HepG2 (cell line): ENCODE results near the gene STRN3. TPM values are rescaled to one million over a fixed set of nuclear protein-coding genes. Genes with fewer than 3 reads are reported as not detected.

ENCODE experiments used
- ADNP ChIP-seq: sonication (generic); formaldehyde crosslinking; IDR thresholded peaks from 2 replicates; pipeline ENCODE4 v1.4.0; 2020; ENCODE audit warnings: missing genetic modification reagents
- E2F5 ChIP-seq: sonication (generic); formaldehyde crosslinking; conservative IDR thresholded peaks from 2 replicates; pipeline ENCODE4 v1.4.0; 2020; ENCODE audit warnings: missing genetic modification reagents
- MED1 ChIP-seq: sonication (generic); formaldehyde crosslinking; IDR thresholded peaks from 2 replicates; pipeline ENCODE4 v1.4.0; 2020; ENCODE audit warnings: missing genetic modification reagents
- MYC ChIP-seq: sonication (generic); formaldehyde crosslinking; IDR thresholded peaks from 2 replicates; pipeline ENCODE4 v1.9.0; 2021; ENCODE audit warnings: missing genetic modification reagents, borderline replicate concordance
- NCOA2 ChIP-seq: sonication (generic); formaldehyde crosslinking; IDR thresholded peaks from 2 replicates; pipeline ENCODE4 v1.8.0; 2022; ENCODE audit warnings: inconsistent platforms
- NR2F6 ChIP-seq, 2 experiments: IDR thresholded peaks; 2 replicates each; pipeline ENCODE4 v1.6.1; 2016; ENCODE audit warnings: antibody characterized with exemption in 1 of 2, mild to moderate bottlenecking in 1 of 2
- PAXIP1 ChIP-seq: sonication (generic); formaldehyde crosslinking; conservative IDR thresholded peaks from 2 replicates; pipeline ENCODE4 v1.4.0; 2020; ENCODE audit warnings: mild to moderate bottlenecking, missing genetic modification reagents, moderate library complexity
- PHF5A ChIP-seq: IDR thresholded peaks from one replicate; pipeline ENCODE4 v1.6.1; 2018; ENCODE audit warnings: low read depth, missing genetic modification reagents; ENCODE audit not compliant: unreplicated experiment
- SOX13 ChIP-seq, 3 experiments: fragments of 450-650 bp in 1 of 3; sonication (generic) in 1 of 3; formaldehyde crosslinking in 1 of 3; IDR thresholded peaks in 2 of 3; conservative IDR thresholded peaks in 1 of 3; 2 replicates each; pipeline versions ENCODE4 v1.5.0 to v1.6.1; 2016 to 2020; ENCODE audit warnings: antibody characterized with exemption in 1 of 3, mild to moderate bottlenecking in 1 of 3, missing compliant biosample characterization in 1 of 3, missing genetic modification reagents in 1 of 3, moderate library complexity in 1 of 3
- TAF15 ChIP-seq: fragments of 200-400 bp; formaldehyde crosslinking; IDR thresholded peaks from one replicate; pipeline ENCODE4 v1.6.1; 2018; ENCODE audit warnings: mild to moderate bottlenecking, low read depth, low read length; ENCODE audit not compliant: poor library complexity, severe bottlenecking
- YY1 ChIP-seq: IDR thresholded peaks from 2 replicates; pipeline ENCODE4 v1.6.1; 2011; ENCODE audit warnings: low read length, low read depth, moderate library complexity, mild to moderate bottlenecking; ENCODE audit not compliant: insufficient read depth, insufficient replicate concordance
- ZBTB38 ChIP-seq: sonication (generic); formaldehyde crosslinking; IDR thresholded peaks from 2 replicates; pipeline ENCODE4 v1.5.1; 2020; ENCODE audit warnings: mild to moderate bottlenecking, missing genetic modification reagents
- ZBTB43 ChIP-seq: sonication (generic); formaldehyde crosslinking; conservative IDR thresholded peaks from 2 replicates; pipeline ENCODE4 v1.4.0; 2020; ENCODE audit warnings: missing genetic modification reagents
- ZBTB7B ChIP-seq: sonication (generic); formaldehyde crosslinking; IDR thresholded peaks from 2 replicates; pipeline ENCODE4 v1.4.0; 2020; ENCODE audit warnings: missing genetic modification reagents
- ZNF331 ChIP-seq: sonication (generic); formaldehyde crosslinking; IDR thresholded peaks from 2 replicates; pipeline ENCODE4 v1.4.0; 2020; ENCODE audit warnings: missing genetic modification reagents
- ZNF484 ChIP-seq: sonication (generic); formaldehyde crosslinking; IDR thresholded peaks from 2 replicates; pipeline ENCODE4 v1.5.1; 2020; ENCODE audit warnings: mild to moderate bottlenecking, low read depth, missing genetic modification reagents, borderline replicate concordance
- ZNF496 ChIP-seq: sonication (generic); formaldehyde crosslinking; IDR thresholded peaks from 2 replicates; pipeline ENCODE4 v1.8.1; 2023; ENCODE audit warnings: mild to moderate bottlenecking, moderate library complexity, missing genetic modification reagents; ENCODE audit not compliant: insufficient replicate concordance
- ZNF777 ChIP-seq: sonication (generic); formaldehyde crosslinking; IDR thresholded peaks from 2 replicates; pipeline ENCODE4 v1.4.0; 2020; ENCODE audit warnings: missing genetic modification reagents
- ZNF790 ChIP-seq: sonication (generic); formaldehyde crosslinking; IDR thresholded peaks from 2 replicates; pipeline ENCODE4 v1.8.0; 2022; ENCODE audit warnings: missing genetic modification reagents, mild to moderate bottlenecking, borderline replicate concordance
- ZNF792 ChIP-seq: IDR thresholded peaks from 2 replicates; pipeline ENCODE4 v1.6.1; 2016
- polyA plus RNA-seq, 8 experiments: library from polyadenylated mRNA; depleted of rRNA in 3 of 8; stranded (reverse) in 7 of 8; unstranded in 1 of 8; fragments of >200 nt; fragmentation: Illumina TruSeq in 4 of 8; extraction: Trizol in 4 of 8; gene quantifications; 2 replicates each; pipeline versions ENCODE4 v1.2.1 to v1.2.3, GENCODE V29; 2011 to 2016; ENCODE audit warnings: low read depth in 4 of 8, missing spikeins in 1 of 8, mixed read lengths in 1 of 8; ENCODE audit not compliant: insufficient read depth in 1 of 8
- total RNA-seq, 5 experiments: library from RNA; depleted of rRNA; stranded (reverse); fragments of >200 nt; fragmentation: Illumina TruSeq; extraction: Trizol; gene quantifications; 2 replicates each; pipeline ENCODE4 v1.2.3, GENCODE V29; 2016; ENCODE audit warnings: low read depth in 1 of 5
- TF ChIP-seq, protein P1 (sequence below): IDR thresholded peaks from 2 replicates; pipeline ENCODE4 v1.6.1; 2018; ENCODE audit warnings: missing genetic modification reagents
- TF ChIP-seq, protein P2 (sequence below): sonication (generic); formaldehyde crosslinking; IDR thresholded peaks from 2 replicates; pipeline ENCODE4 v1.4.0; 2020; ENCODE audit warnings: mild to moderate bottlenecking, missing genetic modification reagents

The STRN3 gene
- total and polyA plus RNA-seq, 2 of the 13 experiments (the other 11 are each of a cell fraction or from before 2014, with no cell fraction given), result 49.4 to 123 TPM

GRCh38 chr14:31038521-31039166, 12.5 kb upstream of the STRN3 start (continued):
- TF ChIP-seq NR2F6 (IDR thresholded peaks at IDR 0.05) (peak; percentile 30; the same call in 1 of the 2 replicates), NR2F6 (CRISPR knock-in tag; IDR thresholded peaks at IDR 0.05) (peak; percentile 86), ZBTB43 (CRISPR knock-in tag) (peak; percentile 47; the same call in 1 of the 2 replicates), ADNP (CRISPR knock-in tag) (0 out of 2 replicates have a peak, but pooled peaks have one; percentile 37), ZNF792 (peak; percentile 36; the same call in 1 of the 2 replicates), ZNF777 (CRISPR knock-in tag) (0 out of 2 replicates have a peak, but pooled peaks have one; percentile 28), MYC (no peak), ZBTB38 (no peak), E2F5 (CRISPR knock-in tag) (no peak), ZNF496 (CRISPR knock-in tag) (no peak), ZNF484 (CRISPR knock-in tag) (no peak), PHF5A (no peak), TAF15 (no peak), MED1 (CRISPR knock-in tag) (peak; percentile 64), ZNF790 (CRISPR knock-in tag) (no peak), ZBTB7B (CRISPR knock-in tag) (no peak; the same call in 1 of the 2 replicates), NCOA2 (CRISPR knock-in tag) (0 out of 2 replicates have a peak, but pooled peaks have one; percentile 43), SOX13 (IDR thresholded peaks at IDR 0.05) (peak; percentile 53), SOX13 (CRISPR knock-in tag; conservative IDR thresholded peaks at IDR 0.05 in 1 of 2, IDR thresholded peaks at IDR 0.05 in 1 of 2) (peak in 1 of 2 experiments; percentile 79; a peak in 2 of 4 replicates), PAXIP1 (CRISPR knock-in tag) (0 out of 2 replicates have a peak, but pooled peaks have one; percentile 34), ZNF331 (CRISPR knock-in tag) (0 out of 2 replicates have a peak, but pooled peaks have one; percentile 8), YY1 (no peak)
- TF ChIP-seq, protein P1, sequence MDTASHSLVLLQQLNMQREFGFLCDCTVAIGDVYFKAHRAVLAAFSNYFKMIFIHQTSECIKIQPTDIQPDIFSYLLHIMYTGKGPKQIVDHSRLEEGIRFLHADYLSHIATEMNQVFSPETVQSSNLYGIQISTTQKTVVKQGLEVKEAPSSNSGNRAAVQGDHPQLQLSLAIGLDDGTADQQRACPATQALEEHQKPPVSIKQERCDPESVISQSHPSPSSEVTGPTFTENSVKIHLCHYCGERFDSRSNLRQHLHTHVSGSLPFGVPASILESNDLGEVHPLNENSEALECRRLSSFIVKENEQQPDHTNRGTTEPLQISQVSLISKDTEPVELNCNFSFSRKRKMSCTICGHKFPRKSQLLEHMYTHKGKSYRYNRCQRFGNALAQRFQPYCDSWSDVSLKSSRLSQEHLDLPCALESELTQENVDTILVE (CRISPR knock-in tag), result 0 out of 2 replicates have a peak, but pooled peaks have one; percentile 14
- TF ChIP-seq, protein P2, sequence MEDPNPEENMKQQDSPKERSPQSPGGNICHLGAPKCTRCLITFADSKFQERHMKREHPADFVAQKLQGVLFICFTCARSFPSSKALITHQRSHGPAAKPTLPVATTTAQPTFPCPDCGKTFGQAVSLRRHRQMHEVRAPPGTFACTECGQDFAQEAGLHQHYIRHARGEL (CRISPR knock-in tag), result no peak
